Measurements from ENCODE around the gene FOLR1. TPM values are rescaled to one million over a fixed set of nuclear protein-coding genes. Genes with fewer than 3 reads are reported as not detected.

FOLR1 gene
- polyA plus RNA-seq, 3 donors = 0.58 to 2.7 TPM; not detected in 1

- WGBS, 3 donors = 87 to 88% (median 88%) methylated on average over 10 of the region's 10 CpGs
- H3K27ac ChIP-seq (ENCODE audit: low read depth, low read length) = no peak overlapping the region
These were observed 28.9 kb downstream of the FOLR1 start for GRCh38 chr11:72220696-72221363.

GRCh38 chr11:72221386-72222075 is 29.6 kb downstream of the FOLR1 start:
- no peak overlapping the region for H3K27ac ChIP-seq (ENCODE audit: low read depth, low read length)
- 67 to 95% (median 72%) methylated on average over 7 of the region's 7 CpGs for WGBS, 3 donors

DNA sequence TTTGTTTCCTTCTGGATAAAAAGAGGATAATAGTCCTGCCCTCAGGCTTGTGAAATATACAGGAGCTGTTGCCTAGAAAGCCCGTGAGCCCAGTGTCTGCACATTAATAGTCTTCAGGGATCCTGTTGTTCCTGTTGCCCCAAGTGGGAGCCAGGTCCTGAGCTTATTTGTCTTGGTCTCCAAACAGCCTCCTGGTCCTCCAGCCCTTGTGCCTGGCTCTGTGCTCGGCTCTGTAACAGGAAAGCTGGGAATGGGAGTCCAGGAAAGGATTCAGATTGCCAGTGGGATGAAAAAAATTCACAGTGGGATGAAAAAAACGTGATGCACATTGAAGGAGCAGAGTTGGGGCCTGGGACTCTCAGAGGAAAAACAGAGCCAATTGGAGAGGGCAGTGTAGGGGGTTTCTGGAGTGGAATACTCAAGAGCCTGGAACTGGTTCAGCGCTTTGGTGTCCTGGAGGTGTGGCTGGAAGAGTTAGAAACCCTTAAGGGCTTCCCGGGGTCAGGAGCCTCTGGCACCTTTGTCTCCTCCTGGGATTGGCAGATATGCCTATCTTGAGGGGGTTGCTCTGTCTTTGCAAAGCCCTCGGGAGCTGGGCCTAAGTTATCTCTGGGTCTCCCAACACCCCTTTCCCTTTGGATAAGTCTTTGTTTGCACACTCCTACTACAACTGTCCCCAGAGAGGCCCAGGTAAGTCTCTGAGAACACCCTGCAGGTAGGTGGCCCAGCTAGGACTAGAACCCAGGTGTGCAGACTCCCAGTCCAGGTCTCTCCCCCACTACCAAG is 30.4 kb downstream of the FOLR1 start:
- no peak overlapping the region for H3K27ac ChIP-seq (ENCODE audit: low read depth, low read length)
- WGBS, 3 donors = 65 to 71% (median 70%) methylated on average over 6 of the region's 6 CpGs

DNA sequence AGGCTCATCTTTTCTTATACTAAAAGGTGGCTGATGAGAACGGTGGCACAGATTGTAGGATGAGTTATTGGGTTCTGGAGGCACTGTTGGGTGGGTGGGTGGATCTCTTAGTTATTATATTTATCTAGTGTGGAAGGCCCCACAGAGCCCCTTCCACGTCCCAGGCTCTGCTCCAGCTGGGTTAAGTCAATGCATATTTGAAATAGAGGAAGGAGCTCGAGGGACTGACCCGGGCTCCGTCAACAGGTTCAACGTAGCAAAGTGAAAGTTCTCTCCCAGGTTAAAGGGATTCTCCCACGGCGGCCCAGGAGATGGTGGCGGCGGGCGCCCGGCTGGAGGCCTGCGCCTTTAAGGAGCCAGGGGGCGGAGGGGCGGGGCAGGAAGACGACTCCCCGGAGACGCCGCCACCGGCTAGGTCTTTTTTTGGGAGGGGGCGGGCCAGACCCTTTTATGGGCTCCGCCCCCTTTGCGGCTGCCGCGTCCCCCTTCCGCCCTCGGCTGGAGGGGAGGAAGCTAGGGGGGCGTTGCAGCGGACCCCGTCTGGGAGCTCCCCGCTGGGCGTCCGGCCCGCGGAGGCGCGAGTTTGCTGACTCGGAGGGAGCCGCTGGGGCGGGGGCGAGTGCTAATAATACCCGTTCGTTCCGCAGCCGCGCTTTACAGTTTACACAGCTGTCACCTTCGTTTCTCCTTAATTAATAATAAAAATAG is 31.1 kb downstream of the FOLR1 start:
- H3K27ac ChIP-seq (ENCODE audit: low read depth, low read length) = no peak overlapping the region
- WGBS, 3 donors = 0 to 1% (median 0%) methylated on average over 44 to 47 of the region's 47 CpGs

DNA sequence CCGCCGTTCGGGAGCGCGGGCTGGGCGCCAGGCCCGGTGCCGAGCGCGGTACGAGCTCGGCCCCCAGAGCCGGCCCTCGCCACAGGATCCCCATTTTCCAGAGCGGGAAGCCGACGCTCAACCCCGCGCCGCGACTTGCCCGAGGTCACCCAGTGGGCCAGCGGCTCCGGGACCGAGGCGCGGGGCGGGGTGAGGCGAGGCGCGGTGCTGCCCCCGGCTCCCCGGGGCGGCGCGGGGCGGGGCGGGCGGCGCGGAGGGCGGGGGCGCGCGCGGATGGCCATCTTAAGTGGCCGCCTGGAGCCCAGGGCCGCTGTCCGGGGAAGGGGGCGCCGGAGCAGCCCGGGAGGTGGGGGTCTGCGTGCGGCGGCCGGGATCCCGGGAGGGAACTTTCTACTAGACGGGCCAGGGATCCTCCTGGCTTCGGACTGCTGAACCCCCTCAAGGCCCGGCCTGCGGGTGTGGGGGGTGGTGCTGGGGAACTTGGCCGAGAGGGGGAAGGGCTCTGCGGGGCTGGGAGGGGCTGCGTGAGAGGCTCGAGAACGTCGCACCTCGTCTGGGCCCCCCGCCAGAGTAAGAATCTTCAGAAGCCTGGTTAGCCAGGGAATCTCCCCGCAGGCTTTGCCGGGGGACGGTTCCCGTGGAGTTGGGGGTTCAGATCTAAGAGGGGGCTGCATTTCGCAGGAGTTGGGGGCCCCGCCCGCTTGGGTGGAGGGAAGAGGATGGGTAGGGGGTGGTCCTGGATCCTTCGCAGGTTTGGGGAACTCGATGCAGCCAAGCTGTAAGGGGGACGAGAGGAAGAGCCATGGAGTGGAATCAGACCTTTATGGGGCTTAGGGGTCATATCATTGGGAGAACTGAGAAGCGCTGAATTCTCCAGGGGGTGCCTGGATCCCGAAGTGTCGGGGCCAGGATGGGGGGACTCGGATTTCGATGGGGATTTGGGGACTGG is 31.9 kb downstream of the FOLR1 start:
- peak overlapping the region; percentile 75 for H3K27ac ChIP-seq (ENCODE audit: low read depth, low read length)
- 1% methylated on average over 74 to 84 of the region's 84 CpGs for WGBS, 3 donors

DNA sequence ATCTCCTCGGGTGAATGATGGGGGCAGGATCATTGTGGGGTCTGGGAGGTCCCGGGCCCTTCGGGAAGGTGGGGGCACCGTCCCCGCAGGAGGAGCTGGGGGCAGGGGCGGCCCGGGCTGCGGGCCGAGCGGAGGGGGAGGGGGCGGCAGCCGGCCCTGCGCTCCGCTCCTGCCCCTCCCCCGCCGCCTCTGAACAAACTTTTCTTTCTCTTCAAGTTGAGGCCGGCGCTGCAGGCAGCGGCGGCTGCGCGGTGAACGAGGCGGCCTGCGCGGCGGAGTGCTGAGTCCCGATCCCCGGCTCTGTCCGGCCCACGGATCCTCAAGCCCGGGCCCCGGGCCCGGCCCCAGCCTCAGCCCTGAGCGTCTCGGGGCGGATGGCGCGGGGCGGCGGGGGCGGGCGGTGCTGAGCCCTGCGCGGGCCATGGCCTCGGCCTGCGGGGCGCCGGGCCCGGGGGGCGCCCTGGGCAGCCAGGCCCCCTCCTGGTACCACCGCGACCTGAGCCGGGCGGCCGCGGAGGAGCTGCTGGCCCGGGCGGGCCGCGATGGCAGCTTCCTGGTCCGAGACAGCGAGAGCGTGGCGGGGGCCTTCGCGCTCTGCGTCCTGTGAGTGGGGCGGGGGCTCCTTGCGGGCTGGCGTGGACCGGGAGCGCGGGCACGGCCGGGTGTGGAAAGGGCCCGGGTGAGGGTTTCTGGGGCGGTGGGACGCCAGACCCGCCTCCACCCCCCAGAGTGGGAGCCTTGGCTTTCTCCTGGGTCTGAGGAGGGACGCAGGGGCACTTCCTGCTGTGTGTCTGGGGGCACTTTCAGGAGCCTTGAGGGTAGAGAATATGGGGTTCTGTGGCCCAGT is 32.8 kb downstream of the FOLR1 start, which contains the start of gene INPPL1:
Gene INPPL1, plus strand, starts transcription at position 204 of the 847 bp plus-strand sequence. Its CDS starts 218 bp downstream, at position 422.
- H3K27ac ChIP-seq (ENCODE audit: low read depth, low read length) = peak within 1 kb of the TSS; percentile 75
- 0 to 1% (median 0%) methylated on average over 49 to 81 of the region's 81 CpGs for WGBS, 3 donors

GRCh38 chr11:72225411-72225951 is 33.5 kb downstream of the FOLR1 start:
- no peak overlapping the region for H3K27ac ChIP-seq (ENCODE audit: low read depth, low read length)
- WGBS, 3 donors = 12 to 22% (median 16%) methylated on average over 11 of the region's 11 CpGs

GRCh38 chr11:72226701-72227100 is 34.8 kb downstream of the FOLR1 start:
- 78 to 90% (median 84%) methylated on average over 5 of the region's 5 CpGs for WGBS, 3 donors
- no peak overlapping the region for H3K27ac ChIP-seq (ENCODE audit: low read depth, low read length)

GRCh38 chr11:72227316-72228228 is 35.6 kb downstream of the FOLR1 start:
- no peak overlapping the region for H3K27ac ChIP-seq (ENCODE audit: low read depth, low read length)
- WGBS, 3 donors = 72 to 88% (median 83%) methylated on average over 14 of the region's 14 CpGs

DNA sequence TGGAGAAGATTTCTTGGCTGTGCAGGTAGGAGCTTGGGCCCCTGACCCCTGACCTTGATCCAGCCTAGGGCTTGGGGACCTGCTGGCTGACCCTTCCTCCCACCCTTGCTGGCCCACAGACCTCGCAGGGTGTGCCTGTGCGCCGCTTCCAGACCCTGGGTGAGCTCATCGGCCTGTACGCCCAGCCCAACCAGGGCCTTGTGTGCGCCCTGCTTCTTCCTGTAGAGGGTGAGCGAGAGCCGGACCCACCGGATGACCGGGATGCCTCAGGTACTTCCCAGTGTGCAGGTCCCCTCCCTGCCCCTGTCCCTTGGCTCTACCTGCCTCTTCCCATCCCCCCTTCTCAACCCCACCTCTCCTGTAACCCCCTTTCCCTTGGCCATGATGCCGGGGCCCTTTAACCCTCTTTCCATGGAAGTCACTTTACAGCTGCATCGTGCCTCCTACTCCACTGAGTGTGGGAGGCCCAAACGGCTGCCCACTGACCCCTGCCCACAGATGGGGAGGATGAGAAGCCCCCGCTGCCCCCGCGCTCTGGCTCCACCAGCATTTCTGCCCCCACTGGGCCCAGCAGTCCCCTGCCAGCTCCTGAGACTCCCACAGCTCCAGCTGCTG is 36.4 kb downstream of the FOLR1 start:
- no peak overlapping the region for H3K27ac ChIP-seq (ENCODE audit: low read depth, low read length)
- 76 to 85% (median 82%) methylated on average over 16 of the region's 16 CpGs for WGBS, 3 donors

DNA sequence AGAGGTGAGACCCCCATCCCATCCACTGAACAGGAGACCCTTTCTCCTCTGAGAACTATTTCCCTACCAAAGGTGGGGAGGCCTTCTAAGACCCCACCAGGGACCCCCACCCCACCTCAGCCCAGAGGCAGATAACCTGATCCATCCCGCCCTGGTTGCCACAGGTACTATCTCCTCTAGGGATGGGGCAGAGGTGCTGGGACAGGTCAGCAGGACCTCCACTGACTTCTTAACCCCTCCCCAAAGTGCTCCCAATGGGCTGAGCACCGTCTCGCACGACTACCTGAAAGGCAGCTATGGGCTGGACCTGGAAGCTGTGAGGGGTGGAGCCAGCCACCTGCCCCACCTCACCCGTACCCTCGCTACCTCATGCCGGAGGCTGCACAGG is 36.9 kb downstream of the FOLR1 start:
- 86 to 93% (median 87%) methylated on average over 7 of the region's 7 CpGs for WGBS, 3 donors
- H3K27ac ChIP-seq (ENCODE audit: low read depth, low read length) = no peak overlapping the region

- 94 to 97% (median 95%) methylated on average over 8 of the region's 8 CpGs for WGBS, 3 donors
- H3K27ac ChIP-seq (ENCODE audit: low read depth, low read length) = no peak overlapping the region
These were observed 37.5 kb downstream of the FOLR1 start for GRCh38 chr11:72229336-72229924.

GRCh38 chr11:72229925-72230763 is 38.2 kb downstream of the FOLR1 start:
- 92 to 95% (median 95%) methylated on average over 21 of the region's 21 CpGs for WGBS, 3 donors
- H3K27ac ChIP-seq (ENCODE audit: low read depth, low read length) = no peak overlapping the region

DNA sequence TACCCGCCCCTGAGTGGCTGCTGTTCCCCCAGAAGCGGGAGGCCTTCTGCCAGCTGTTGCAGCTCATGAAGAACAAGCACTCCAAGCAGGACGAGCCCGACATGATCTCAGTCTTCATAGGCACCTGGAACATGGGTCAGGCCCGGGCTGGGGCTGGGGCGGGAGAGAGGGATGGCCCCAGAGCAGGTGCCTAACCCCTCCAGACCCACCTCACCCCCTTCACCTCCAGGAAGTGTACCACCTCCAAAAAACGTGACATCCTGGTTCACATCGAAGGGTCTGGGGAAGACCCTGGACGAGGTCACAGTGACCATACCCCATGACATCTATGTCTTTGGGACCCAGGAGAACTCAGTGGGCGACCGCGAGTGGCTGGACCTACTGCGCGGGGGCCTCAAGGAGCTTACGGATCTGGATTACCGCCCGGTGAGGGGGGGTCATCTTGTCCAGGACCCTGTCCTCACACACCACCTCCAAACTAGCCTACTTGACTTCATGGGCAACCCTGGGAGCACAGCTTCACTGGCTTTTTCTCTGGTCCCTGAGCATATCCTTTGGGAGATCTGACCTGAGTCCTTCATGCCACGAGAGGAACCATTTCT is 38.9 kb downstream of the FOLR1 start:
- no peak overlapping the region for H3K27ac ChIP-seq (ENCODE audit: low read depth, low read length)
- 88 to 93% (median 89%) methylated on average over 18 of the region's 18 CpGs for WGBS, 3 donors

All from adipose tissue (tissue), 3 donors.